GM19395 (cell line): ENCODE data around the gene GPR45.

ENCODE experiments used
- ATAC-seq: cut with Tn5 transposase; IDR thresholded peaks from one replicate; pipeline ENCODE4 v1.9.1; 2021; ENCODE audit warnings: mild to moderate bottlenecking, moderate library complexity; ENCODE audit not compliant: unreplicated experiment

Gene GPR45

GRCh38 chr2:105252271-105252670 lies 10.7 kb downstream of the GPR45 start:
- ATAC-seq, result no peak

- ATAC-seq, result no peak
These were observed 13.1 kb downstream of the GPR45 start for GRCh38 chr2:105254531-105255210.

- no peak for ATAC-seq
These were observed 14.4 kb downstream of the GPR45 start for GRCh38 chr2:105255979-105256378.

GRCh38 chr2:105256431-105257047 lies 15.0 kb downstream of the GPR45 start:
- no peak for ATAC-seq

GRCh38 chr2:105257981-105258380 lies 16.4 kb downstream of the GPR45 start:
- no peak for ATAC-seq

- ATAC-seq, result no peak
These were observed 17.4 kb downstream of the GPR45 start for GRCh38 chr2:105258835-105259350.

GRCh38 chr2:105261061-105261460 lies 19.5 kb downstream of the GPR45 start:
- no peak for ATAC-seq

GRCh38 chr2:105262651-105263091 lies 21.1 kb downstream of the GPR45 start:
- no peak for ATAC-seq

- no peak for ATAC-seq
These were observed 27.9 kb downstream of the GPR45 start for GRCh38 chr2:105269426-105269825.

- ATAC-seq, result no peak
These were observed 30.0 kb downstream of the GPR45 start for GRCh38 chr2:105271393-105272045.

GRCh38 chr2:105272176-105272575 lies 30.6 kb downstream of the GPR45 start:
- ATAC-seq, result no peak

- ATAC-seq, result no peak
These were observed 32.5 kb downstream of the GPR45 start for GRCh38 chr2:105274046-105274445.

GRCh38 chr2:105278654-105279053 lies 37.1 kb downstream of the GPR45 start:
- no peak for ATAC-seq

GRCh38 chr2:105279126-105279525 lies 37.6 kb downstream of the GPR45 start:
- no peak for ATAC-seq

- ATAC-seq, result no peak
These were observed 38.7 kb downstream of the GPR45 start for GRCh38 chr2:105280281-105280680.

GRCh38 chr2:105283532-105283931 lies 42.0 kb downstream of the GPR45 start:
- no peak for ATAC-seq

GRCh38 chr2:105287692-105288091 lies 46.1 kb downstream of the GPR45 start:
- ATAC-seq, result no peak

- no peak for ATAC-seq
These were observed 46.6 kb downstream of the GPR45 start for GRCh38 chr2:105288133-105288532.

- no peak for ATAC-seq
These were observed 49.6 kb downstream of the GPR45 start for GRCh38 chr2:105290981-105291660.

- ATAC-seq, result no peak
These were observed 50.4 kb downstream of the GPR45 start for GRCh38 chr2:105291981-105292380.
